GM23248 (cell line): Measurements from ENCODE around the gene TMBIM1.

Source experiments
- EZH2 ChIP-seq: fragments of 200-600 bp; sonication (generic); IDR thresholded peaks from 2 replicates; pipeline ENCODE4 v1.6.1; 2018; ENCODE audit warnings: antibody characterized with exemption, mild to moderate bottlenecking; ENCODE audit not compliant: insufficient read depth, poor library complexity, severe bottlenecking
- EZH2phosphoT487 ChIP-seq: fragments of 200-600 bp; sonication (generic); IDR thresholded peaks from 2 replicates; pipeline ENCODE4 v1.6.1; 2018; ENCODE audit warnings: antibody characterized with exemption, moderate library complexity, mild to moderate bottlenecking, low read depth; ENCODE audit not compliant: insufficient read depth

DNA sequence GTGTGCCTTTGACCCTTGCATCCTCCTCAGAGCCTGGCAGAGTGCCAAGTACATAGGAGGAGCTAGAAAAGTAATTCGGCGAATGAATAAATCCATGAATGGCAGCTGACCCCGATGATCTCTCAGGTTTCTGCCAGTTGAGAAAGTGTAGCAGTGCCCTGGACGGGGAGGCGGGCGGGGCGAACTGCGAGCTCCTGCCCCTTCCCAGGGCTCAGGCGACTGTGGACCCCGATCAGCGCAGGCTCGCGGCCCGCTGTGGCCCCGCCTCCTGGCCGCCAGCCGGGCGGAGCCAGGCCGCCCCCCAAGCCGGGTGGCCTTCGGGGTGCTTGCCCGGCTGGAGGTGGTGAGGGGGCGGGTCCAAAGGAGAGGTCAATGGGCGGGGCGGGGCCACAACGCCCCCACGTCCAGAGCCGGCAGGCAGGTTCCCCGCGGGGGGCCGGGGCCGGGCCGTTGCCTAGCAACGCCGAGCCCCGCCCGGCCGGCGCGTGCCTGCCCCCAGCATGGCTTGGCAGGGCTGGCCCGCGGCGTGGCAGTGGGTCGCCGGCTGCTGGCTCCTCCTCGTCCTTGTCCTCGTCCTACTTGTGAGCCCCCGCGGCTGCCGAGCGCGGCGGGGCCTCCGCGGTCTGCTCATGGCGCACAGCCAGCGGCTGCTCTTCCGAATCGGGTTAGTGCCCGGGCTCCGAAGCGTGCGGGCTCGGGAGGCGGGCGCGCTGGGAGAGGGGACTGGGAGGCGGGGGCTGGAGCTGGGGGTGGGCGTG lies 30.6 kb upstream of the TMBIM1 start:
- TF ChIP-seq EZH2 (no peak), EZH2phosphoT487 (no peak)
